HEK293T (cell line): ENCODE results near the gene UGT1A1.

Source experiments
- ARNT ChIP-seq: fragments of 450-650 bp; IDR thresholded peaks from 2 replicates; pipeline ENCODE4 v1.6.1; 2017; ENCODE audit warnings: mild to moderate bottlenecking
- BHLHE40 ChIP-seq: fragments of 450-650 bp; IDR thresholded peaks from 2 replicates; pipeline ENCODE4 v1.6.1; 2016; ENCODE audit warnings: mild to moderate bottlenecking, moderate library complexity, borderline replicate concordance
- ELF4 ChIP-seq: fragments of 450-650 bp; IDR thresholded peaks from 2 replicates; pipeline ENCODE4 v1.6.1; 2017; ENCODE audit warnings: antibody characterized with exemption
- FOXK2 ChIP-seq: fragments of 450-650 bp; IDR thresholded peaks from 2 replicates; pipeline ENCODE4 v1.6.1; 2016; ENCODE audit warnings: mild to moderate bottlenecking
- FOXM1 ChIP-seq: fragments of 450-650 bp; IDR thresholded peaks from 2 replicates; pipeline ENCODE4 v1.6.1; 2017; ENCODE audit warnings: mild to moderate bottlenecking, borderline replicate concordance
- LEF1 ChIP-seq: fragments of 450-650 bp; IDR thresholded peaks from 2 replicates; pipeline ENCODE4 v1.6.1; 2017; ENCODE audit warnings: mild to moderate bottlenecking, borderline replicate concordance
- NFRKB ChIP-seq: fragments of 450-650 bp; IDR thresholded peaks from 2 replicates; pipeline ENCODE4 v1.6.1; 2016; ENCODE audit warnings: mild to moderate bottlenecking, moderate library complexity
- SP1 ChIP-seq: fragments of 450-650 bp; IDR thresholded peaks from 2 replicates; pipeline ENCODE4 v1.6.1; 2017
- ZNF384 ChIP-seq: fragments of 450-650 bp; IDR thresholded peaks from 2 replicates; pipeline ENCODE4 v1.6.1; 2016
- TF ChIP-seq, protein P1 (sequence below): fragments of 450-650 bp; IDR thresholded peaks from 2 replicates; pipeline ENCODE4 v1.6.1; 2016

DNA sequence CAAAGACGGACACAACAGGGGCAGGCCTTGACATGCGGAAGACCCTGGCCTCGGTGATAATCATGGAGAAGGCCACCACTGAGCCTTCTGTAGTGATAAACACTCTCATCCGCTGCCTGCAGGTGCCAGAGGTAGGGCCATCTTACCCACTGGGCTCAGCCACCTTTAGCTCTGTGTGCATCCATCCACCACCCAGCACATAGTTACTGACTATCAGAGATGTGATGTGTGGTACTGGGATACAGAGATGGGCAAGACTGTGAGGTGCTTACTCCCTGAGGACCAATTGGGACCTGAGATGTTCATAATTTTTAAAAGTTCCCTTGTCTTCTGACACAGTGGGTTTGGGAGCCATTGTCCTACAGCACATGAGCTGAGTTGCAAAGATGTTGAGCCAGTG, 19.7 kb downstream of the UGT1A1 start:
- no peak for TF ChIP-seq FOXK2
- no peak for TF ChIP-seq SP1
- TF ChIP-seq BHLHE40, result no peak
- TF ChIP-seq NFRKB, result no peak
- TF ChIP-seq LEF1, result no peak
- no peak for TF ChIP-seq ARNT
- TF ChIP-seq FOXM1, result no peak
- TF ChIP-seq ZNF384, result no peak
- TF ChIP-seq, protein P1, sequence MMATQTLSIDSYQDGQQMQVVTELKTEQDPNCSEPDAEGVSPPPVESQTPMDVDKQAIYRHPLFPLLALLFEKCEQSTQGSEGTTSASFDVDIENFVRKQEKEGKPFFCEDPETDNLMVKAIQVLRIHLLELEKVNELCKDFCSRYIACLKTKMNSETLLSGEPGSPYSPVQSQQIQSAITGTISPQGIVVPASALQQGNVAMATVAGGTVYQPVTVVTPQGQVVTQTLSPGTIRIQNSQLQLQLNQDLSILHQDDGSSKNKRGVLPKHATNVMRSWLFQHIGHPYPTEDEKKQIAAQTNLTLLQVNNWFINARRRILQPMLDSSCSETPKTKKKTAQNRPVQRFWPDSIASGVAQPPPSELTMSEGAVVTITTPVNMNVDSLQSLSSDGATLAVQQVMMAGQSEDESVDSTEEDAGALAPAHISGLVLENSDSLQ, result no peak
- TF ChIP-seq ELF4, result no peak
